Gastrocnemius medialis (tissue), 4 donors: ENCODE data around the gene C4orf36. TPM values are rescaled to one million over a fixed set of nuclear protein-coding genes. Genes with fewer than 3 reads are reported as not detected.
A peak's percentile ranks its signal among the peaks of the same experiment; 100 is the strongest.

Experiments
- ATAC-seq, 2 donors: fragments of 150-250 bp; one replicate each; pipeline ENCODE4 v1.9.1; 2016
- DNase-seq, 2 donors: peaks; one replicate each; pipeline ENCODE4 v3.0.0-alpha.2; 2019
- H3K27ac ChIP-seq, 4 donors: fragments of 200-600 bp; sonication (generic); 1 replicate in 1 of 4; 2 replicates in 3 of 4; pipeline ENCODE4 v1.5.1; 2016 to 2018; ENCODE audit warnings: mild to moderate bottlenecking in 2 of 4, moderate library complexity in 1 of 4
- H3K27me3 ChIP-seq, 3 donors: fragments of 200-600 bp; sonication (generic) in 2 of 3; 1 replicate in 1 of 3; 2 replicates in 2 of 3; pipeline versions ENCODE4 v1.5.1 to v1.6.0; 2016 to 2019; ENCODE audit warnings: mild to moderate bottlenecking in 1 of 3, moderate library complexity in 1 of 3
- H3K36me3 ChIP-seq, 2 donors: fragments of 200-600 bp; sonication (generic) in 1 of 2; one replicate each; pipeline ENCODE4 v1.5.1; 2017 to 2018
- H3K4me1 ChIP-seq, 2 donors: fragments of 200-600 bp; sonication (generic) in 1 of 2; one replicate each; pipeline ENCODE4 v1.5.1; 2016 to 2017; ENCODE audit warnings: mild to moderate bottlenecking in 2 of 2
- H3K4me3 ChIP-seq, 4 donors: fragments of 200-600 bp; sonication (generic) in 3 of 4; 1 replicate in 1 of 4; 2 replicates in 3 of 4; pipeline ENCODE4 v1.5.1; 2016 to 2019; ENCODE audit warnings: mild to moderate bottlenecking in 2 of 4
- H3K9me3 ChIP-seq, 3 donors: fragments of 200-600 bp; sonication (generic) in 2 of 3; 1 replicate in 1 of 3; 2 replicates in 2 of 3; pipeline ENCODE4 v1.5.1; 2016 to 2019
- CTCF ChIP-seq, 5 experiments: fragments of 450-650 bp in 3 of 5; fragments of 200-600 bp in 2 of 5; sonication (generic) in 2 of 5; IDR thresholded peaks in 4 of 5; conservative IDR thresholded peaks in 1 of 5; 1 replicate in 4 of 5; 2 replicates in 1 of 5; pipeline ENCODE4 v1.5.1; 2016 to 2019; ENCODE audit warnings: antibody characterized with exemption in 5 of 5, mild to moderate bottlenecking in 3 of 5, moderate library complexity in 3 of 5
- POLR2A ChIP-seq, 2 donors: fragments of 450-650 bp; IDR thresholded peaks; one replicate each; pipeline ENCODE4 v1.6.1; 2017; ENCODE audit warnings: antibody characterized with exemption in 2 of 2, mild to moderate bottlenecking in 2 of 2, moderate library complexity in 2 of 2
- in situ Hi-C, 4 donors: fragments of 200-750 bp; cut with MboI; loops; one replicate each; pipeline versions ENCODE4 v1.15.0 to v1.8.0; 2017; ENCODE audit warnings: low sequenced_read_pairs in 4 of 4
- intact Hi-C: fragments of 100-400 bp; cut with DNase I; formaldehyde crosslinking; loops from one replicate; pipeline ENCODE4 v1.15.1; 2023; ENCODE audit warnings: low total_unique reads
- total RNA-seq, 4 donors: library from RNA; depleted of rRNA; stranded (reverse); fragments of >200 nt; gene quantifications; one replicate each; pipeline versions ENCODE4 v1.1.0 to v1.2.3, GENCODE V29; 2016

The C4orf36 gene
- total RNA-seq, 4 donors from 2014 or later: 0.38 TPM; not detected in 3

GRCh38 chr4:86934147-86934770 lies 42.0 kb upstream of the C4orf36 start:
- H3K4me3 ChIP-seq: peak overlapping the region; percentile 79 to 86 (median 79)
- intact Hi-C loops (loop anchor here (1.0 to 5.0 kb wide), 2 partner anchors 73 to 288 kb away; partner anchors contain the start of gene KLHL8), in situ Hi-C loops (loop anchor here in 1 of 4 donors (10.0 kb wide), 1 partner anchor 71 kb away; no protein-coding TSS in a partner anchor)
- DNase-seq (no peak), ATAC-seq (peak; percentile 8 to 16)
- no peaks in the 10 kb centered on the region for H3K9me3 ChIP-seq
- peaks cover 22 to 40% of the 10 kb centered on the region in 2 donors for H3K4me1 ChIP-seq
- no peaks in the 10 kb centered on the region for H3K27me3 ChIP-seq
- peaks cover 0 to 28% of the 10 kb centered on the region in 2 donors for H3K36me3 ChIP-seq
- peak overlapping the region; percentile 93 to 99 (median 96) for H3K27ac ChIP-seq
- no peak for TF ChIP-seq POLR2A (IDR thresholded peaks at IDR 0.05)
- no peak for TF ChIP-seq CTCF (IDR thresholded peaks at IDR 0.05 in 4 of 5, conservative IDR thresholded peaks at IDR 0.05 in 1 of 5)

- intact Hi-C loops (no loop called here), in situ Hi-C loops (loop anchor here (5.0 to 10.0 kb wide), 3 partner anchors 164 to 306 kb away; no protein-coding TSS in a partner anchor)
- DNase-seq (no peak), ATAC-seq (peak; percentile 10 to 44)
- no peak for TF ChIP-seq POLR2A (IDR thresholded peaks at IDR 0.05)
- TF ChIP-seq CTCF (IDR thresholded peaks at IDR 0.05 in 4 of 5, conservative IDR thresholded peaks at IDR 0.05 in 1 of 5): no peak
- peaks cover 0 to 28% of the 10 kb centered on the region in 2 donors for H3K36me3 ChIP-seq
- no peaks in the 10 kb centered on the region for H3K9me3 ChIP-seq
- H3K4me1 ChIP-seq: peaks cover 22 to 25% of the 10 kb centered on the region in 2 donors
- peak overlapping the region; percentile 86 to 92 (median 90) for H3K27ac ChIP-seq
- no peak overlapping the region for H3K4me3 ChIP-seq
- H3K27me3 ChIP-seq: no peaks in the 10 kb centered on the region
Measured at GRCh38 chr4:86928400-86929255, 36.4 kb upstream of the C4orf36 start.

GRCh38 chr4:86927843-86928395 lies 35.7 kb upstream of the C4orf36 start:
- DNase-seq (peak; percentile 84 to 86), ATAC-seq (peak; percentile 95 to 96)
- H3K27ac ChIP-seq: peak overlapping the region; percentile 86 to 92 (median 90)
- H3K27me3 ChIP-seq: no peaks in the 10 kb centered on the region
- no peak overlapping the region for H3K4me3 ChIP-seq
- intact Hi-C loops (no loop called here), in situ Hi-C loops (loop anchor here (5.0 to 10.0 kb wide), 3 partner anchors 164 to 307 kb away; no protein-coding TSS in a partner anchor)
- H3K9me3 ChIP-seq: no peaks in the 10 kb centered on the region
- TF ChIP-seq CTCF (IDR thresholded peaks at IDR 0.05 in 4 of 5, conservative IDR thresholded peaks at IDR 0.05 in 1 of 5) (no peak), POLR2A (IDR thresholded peaks at IDR 0.05) (no peak)
- H3K36me3 ChIP-seq: peaks cover 0 to 28% of the 10 kb centered on the region in 2 donors
- H3K4me1 ChIP-seq: peaks cover 16 to 20% of the 10 kb centered on the region in 2 donors

- intact Hi-C loops: no loop called here
- Histone ChIP-seq H3K9me3 (no peaks in the 10 kb centered on the region), H3K27ac (peak overlapping the region; percentile 86 to 92 (median 90)), H3K4me1 (peaks cover 24 to 28% of the 10 kb centered on the region in 2 donors), H3K36me3 (peaks cover 0 to 21% of the 10 kb centered on the region in 2 donors), H3K27me3 (no peaks in the 10 kb centered on the region), H3K4me3 (no peak overlapping the region)
- no peak for ATAC-seq
- no peak for TF ChIP-seq POLR2A (IDR thresholded peaks at IDR 0.05)
- no peak for TF ChIP-seq CTCF (IDR thresholded peaks at IDR 0.05 in 4 of 5, conservative IDR thresholded peaks at IDR 0.05 in 1 of 5)
- in situ Hi-C loops: loop anchor here (5.0 to 10.0 kb wide), 3 partner anchors 166 to 308 kb away; no protein-coding TSS in a partner anchor
- DNase-seq: no peak
Measured at GRCh38 chr4:86926435-86927086, 34.3 kb upstream of the C4orf36 start.
